Epithelial cell of esophagus (primary cell): ENCODE results near the gene ERICH6.
"Not testable (repeated sequence)": the region's sequence is repeated elsewhere in the genome, so short reads cannot be mapped to it uniquely, and the experiment has no call there.

Experiments
- DNase-seq: peaks from one replicate; pipeline ENCODE4 v3.0.0; 2010; ENCODE audit warnings: low read depth
- H3K4me3 ChIP-seq: 2 replicates; pipeline ENCODE4 v1.5.1; 2011; ENCODE audit warnings: mild to moderate bottlenecking, low read length, control low read depth
- TF ChIP-seq, protein P1 (sequence below): IDR thresholded peaks from 2 replicates; pipeline ENCODE4 v1.5.1; 2011; ENCODE audit warnings: low read depth, mild to moderate bottlenecking, low read length, control low read depth, inconsistent platforms; ENCODE audit not compliant: insufficient read depth; ENCODE audit errors: missing control alignments

ERICH6 gene

DNA sequence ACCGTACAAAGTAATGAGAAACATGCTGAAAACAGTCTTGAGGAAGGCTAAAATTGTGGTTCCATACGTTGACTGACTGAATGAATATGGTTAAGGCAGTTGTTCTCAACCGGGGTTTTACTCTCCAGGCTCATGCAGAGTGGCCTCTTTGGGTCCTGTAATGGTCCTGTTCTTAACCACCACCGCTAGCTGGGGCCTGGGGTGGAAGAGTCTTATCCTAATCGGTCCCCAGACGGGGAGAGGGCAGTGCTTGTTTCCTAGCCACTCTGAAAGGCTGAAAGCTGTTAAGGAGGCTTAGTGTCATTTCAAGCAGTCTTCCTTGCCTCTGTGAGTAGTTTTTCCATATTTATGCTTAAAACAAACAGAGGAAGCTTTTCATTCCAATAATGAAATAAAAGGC lies 68.6 kb downstream of the ERICH6 start:
- TF ChIP-seq, protein P1, sequence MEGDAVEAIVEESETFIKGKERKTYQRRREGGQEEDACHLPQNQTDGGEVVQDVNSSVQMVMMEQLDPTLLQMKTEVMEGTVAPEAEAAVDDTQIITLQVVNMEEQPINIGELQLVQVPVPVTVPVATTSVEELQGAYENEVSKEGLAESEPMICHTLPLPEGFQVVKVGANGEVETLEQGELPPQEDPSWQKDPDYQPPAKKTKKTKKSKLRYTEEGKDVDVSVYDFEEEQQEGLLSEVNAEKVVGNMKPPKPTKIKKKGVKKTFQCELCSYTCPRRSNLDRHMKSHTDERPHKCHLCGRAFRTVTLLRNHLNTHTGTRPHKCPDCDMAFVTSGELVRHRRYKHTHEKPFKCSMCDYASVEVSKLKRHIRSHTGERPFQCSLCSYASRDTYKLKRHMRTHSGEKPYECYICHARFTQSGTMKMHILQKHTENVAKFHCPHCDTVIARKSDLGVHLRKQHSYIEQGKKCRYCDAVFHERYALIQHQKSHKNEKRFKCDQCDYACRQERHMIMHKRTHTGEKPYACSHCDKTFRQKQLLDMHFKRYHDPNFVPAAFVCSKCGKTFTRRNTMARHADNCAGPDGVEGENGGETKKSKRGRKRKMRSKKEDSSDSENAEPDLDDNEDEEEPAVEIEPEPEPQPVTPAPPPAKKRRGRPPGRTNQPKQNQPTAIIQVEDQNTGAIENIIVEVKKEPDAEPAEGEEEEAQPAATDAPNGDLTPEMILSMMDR = no peak
- DNase-seq = no peak
- H3K4me3 ChIP-seq = no peak overlapping the region

DNA sequence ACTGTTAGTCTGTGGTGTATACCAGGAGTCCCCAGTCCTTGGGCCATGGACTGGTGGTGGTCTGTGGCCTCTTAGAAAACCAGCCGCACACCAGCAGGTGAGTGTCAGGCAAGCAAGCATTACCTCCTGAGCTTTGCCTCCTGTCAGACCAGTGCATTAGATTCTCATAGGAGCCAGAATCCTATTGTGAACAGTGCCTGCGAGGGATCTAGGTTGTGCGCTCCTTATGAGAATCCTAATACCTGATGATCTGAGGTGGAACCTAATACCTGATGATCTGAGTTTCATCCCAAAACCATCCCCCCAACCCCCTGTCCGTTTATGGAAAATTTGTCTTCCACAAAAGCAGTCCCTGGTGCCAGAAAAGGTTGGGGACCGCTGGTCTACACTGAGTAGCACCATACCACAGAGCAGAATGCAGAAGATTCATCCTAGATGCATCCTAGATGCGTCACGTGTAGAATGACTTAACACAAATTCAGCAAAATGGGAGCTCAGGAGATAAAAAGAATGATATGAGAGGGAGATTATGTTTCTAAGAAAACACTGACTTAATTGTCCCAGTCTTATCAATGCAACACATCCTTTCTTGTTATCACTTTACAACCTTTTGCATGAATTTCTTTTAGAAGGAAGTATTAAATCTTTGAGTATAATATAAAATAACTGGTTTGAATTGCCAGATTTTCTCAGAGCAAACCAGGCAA lies 72.1 kb downstream of the ERICH6 start:
- no peak overlapping the region for H3K4me3 ChIP-seq
- TF ChIP-seq, protein P1 = no peak
- DNase-seq = no peak

DNA sequence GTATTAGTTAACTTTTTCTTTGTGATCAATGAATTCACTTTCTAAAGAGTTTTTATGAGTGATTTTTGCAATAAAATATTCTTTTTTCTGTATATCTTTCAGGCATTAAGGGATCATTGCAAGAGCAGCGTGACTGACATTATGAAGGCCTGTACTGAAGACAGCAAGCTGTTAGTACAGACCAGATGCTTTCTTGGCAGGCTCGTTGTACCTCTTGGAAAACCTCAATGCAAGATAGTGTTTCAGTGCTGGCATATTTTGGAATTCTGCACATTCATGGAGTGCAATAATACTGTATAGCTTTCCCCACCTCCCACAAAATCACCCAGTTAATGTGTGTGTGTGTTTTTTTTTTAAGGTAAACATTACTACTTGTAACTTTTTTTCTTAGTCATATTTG lies 76.2 kb downstream of the ERICH6 start:
- no peak overlapping the region for H3K4me3 ChIP-seq
- DNase-seq = no peak
- TF ChIP-seq, protein P1 = no peak

DNA sequence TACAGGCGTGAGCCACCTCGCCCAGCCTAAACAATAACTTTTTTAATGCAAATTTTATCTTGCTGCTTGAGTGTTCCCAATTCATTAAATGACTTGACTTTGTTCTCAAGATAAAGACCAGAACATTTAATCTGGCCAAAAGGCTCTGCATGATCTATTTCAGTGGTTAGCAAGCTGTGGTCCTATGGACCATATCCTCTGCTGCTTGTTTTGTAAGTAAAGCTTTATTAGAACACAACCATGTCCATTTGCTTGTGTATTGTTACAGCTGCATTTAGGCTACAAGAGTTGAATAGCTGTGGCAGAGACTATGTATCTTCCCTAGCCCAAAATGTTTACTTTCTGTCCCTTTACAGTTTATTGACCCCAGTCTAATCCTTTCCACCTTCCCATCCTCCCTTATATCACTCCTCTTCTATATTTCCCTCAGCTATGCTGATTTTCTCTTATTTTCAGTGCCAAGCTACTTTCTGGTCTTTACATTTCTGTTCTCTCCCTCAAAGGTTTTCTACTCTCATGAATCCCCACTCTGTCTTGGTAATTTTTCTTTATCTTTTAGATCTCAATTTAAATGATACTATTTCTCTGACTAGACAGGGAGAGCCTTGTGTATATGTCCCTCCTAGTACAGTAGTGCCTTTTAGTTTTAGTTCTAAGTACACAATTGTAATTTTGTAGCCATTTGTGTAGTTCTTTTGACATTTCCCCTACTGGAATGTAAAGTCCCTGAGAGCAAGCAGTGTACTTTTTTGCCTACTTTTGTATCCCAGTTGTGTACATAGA lies 77.4 kb downstream of the ERICH6 start:
- TF ChIP-seq, protein P1 = no peak
- H3K4me3 ChIP-seq = no peak overlapping the region
- DNase-seq = no peak

DNA sequence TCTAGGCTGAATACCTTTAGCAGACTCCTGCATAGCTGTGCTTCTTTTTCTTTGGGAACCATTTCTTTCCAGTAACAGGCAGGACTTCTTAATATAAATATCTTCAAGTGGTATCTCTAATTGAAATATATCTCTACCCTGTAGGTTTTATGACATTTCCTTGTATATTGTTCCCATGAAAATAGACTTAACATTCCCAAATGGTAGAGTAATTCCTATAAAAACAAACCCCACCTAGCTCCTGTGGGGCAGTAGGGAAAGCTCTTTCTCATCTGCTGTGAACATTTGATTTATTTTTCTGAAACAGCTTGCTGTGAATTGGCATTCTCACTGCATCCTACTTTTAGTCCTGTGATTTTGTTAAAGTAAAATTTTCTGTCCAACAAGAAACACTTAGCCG lies 79.8 kb downstream of the ERICH6 start:
- no peak for DNase-seq
- TF ChIP-seq, protein P1 = no peak
- H3K4me3 ChIP-seq = no peak overlapping the region

DNA sequence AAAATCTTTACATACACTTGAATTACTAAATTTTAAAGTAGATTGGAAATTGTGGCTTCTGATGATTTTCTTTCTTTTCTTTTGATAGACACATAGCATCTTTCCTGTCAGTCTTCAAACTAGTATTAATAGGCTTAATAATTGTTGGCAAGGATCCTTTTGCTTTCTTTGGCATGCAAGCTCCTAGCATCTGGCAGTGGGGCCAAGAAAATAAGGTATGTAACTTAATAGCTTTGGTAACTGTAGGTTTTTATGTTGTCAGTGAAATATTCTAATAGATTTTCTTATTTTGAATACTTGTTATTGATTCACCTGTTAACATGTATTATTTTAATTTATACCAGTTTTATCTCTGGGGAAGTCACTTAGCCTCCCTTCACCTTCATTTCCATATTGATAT lies 80.8 kb downstream of the ERICH6 start:
- DNase-seq, H3K4me3 ChIP-seq: not testable (repeated sequence)

DNA sequence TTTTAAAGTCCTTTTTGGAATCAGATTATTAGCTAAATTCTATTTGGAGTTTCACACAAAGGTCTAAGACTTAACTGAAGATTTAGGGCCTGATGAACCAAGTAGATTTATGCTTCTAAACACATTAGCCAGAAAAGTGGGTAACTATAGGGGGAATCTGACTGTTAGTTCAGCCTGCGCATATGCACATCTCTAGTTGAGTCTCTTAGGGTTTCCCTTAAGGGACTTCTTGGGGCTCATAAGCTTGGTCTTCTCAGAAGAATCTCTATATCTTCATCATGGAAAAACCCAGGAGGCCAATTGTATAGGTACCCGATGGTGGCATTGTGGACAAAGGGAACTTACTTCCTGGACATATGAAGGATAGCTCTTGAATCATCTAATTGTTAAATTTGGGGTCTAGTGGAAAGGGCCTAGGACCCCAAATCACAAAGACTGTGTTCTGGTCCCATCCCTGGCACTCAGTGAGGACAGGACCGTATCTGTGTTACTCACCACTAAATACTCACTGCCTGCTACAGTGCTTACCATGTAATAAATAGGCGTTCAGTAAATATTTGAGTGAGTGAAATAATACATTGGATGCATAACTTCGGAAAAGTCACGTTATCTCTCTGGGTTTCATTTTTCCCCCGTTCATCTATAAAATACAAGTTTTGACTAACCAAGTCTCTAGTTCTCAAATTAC lies 83.6 kb downstream of the ERICH6 start:
- TF ChIP-seq, protein P1 = no peak
- DNase-seq = no peak
- no peak overlapping the region for H3K4me3 ChIP-seq
